HG02884 (cell line): ENCODE results near the gene KLRF1.

Source experiments
- ATAC-seq: cut with Tn5 transposase; IDR thresholded peaks from one replicate; pipeline ENCODE4 v1.9.1; 2021; ENCODE audit warnings: mild to moderate bottlenecking, moderate library complexity; ENCODE audit not compliant: unreplicated experiment

KLRF1 gene

GRCh38 chr12:9827209-9827888 lies at the start of gene KLRF1:
Gene KLRF1, plus strand, starts transcription at chr12:9827481. Its CDS starts 64 bp downstream, at chr12:9827545.
- no peak for ATAC-seq

GRCh38 chr12:9779209-9779608 lies 48.1 kb upstream of the KLRF1 start:
- ATAC-seq, result no peak

- ATAC-seq, result no peak
Measured at GRCh38 chr12:9781360-9781759, 45.9 kb upstream of the KLRF1 start.

- no peak for ATAC-seq
Measured at GRCh38 chr12:9782547-9783382, 44.5 kb upstream of the KLRF1 start.

- ATAC-seq, result no peak
Measured at GRCh38 chr12:9784326-9784725, 43.0 kb upstream of the KLRF1 start.

GRCh38 chr12:9784816-9785215 lies 42.5 kb upstream of the KLRF1 start:
- ATAC-seq, result no peak

- no peak for ATAC-seq
Measured at GRCh38 chr12:9786726-9787717, 40.3 kb upstream of the KLRF1 start.

- ATAC-seq, result no peak
Measured at GRCh38 chr12:9792185-9792900, 34.9 kb upstream of the KLRF1 start.

GRCh38 chr12:9792961-9793617 lies 34.2 kb upstream of the KLRF1 start:
- ATAC-seq, result no peak

GRCh38 chr12:9793779-9794395 lies 33.4 kb upstream of the KLRF1 start:
- ATAC-seq, result no peak

GRCh38 chr12:9794484-9795093 lies 32.7 kb upstream of the KLRF1 start:
- no peak for ATAC-seq

- ATAC-seq, result no peak
Measured at GRCh38 chr12:9795945-9796344, 31.3 kb upstream of the KLRF1 start.

- ATAC-seq, result no peak
Measured at GRCh38 chr12:9796346-9796745, 30.9 kb upstream of the KLRF1 start.

- no peak for ATAC-seq
Measured at GRCh38 chr12:9796971-9797370, 30.3 kb upstream of the KLRF1 start.

- peak; percentile 88 for ATAC-seq
Measured at GRCh38 chr12:9797722-9798619, 29.3 kb upstream of the KLRF1 start.

- no peak for ATAC-seq
Measured at GRCh38 chr12:9799961-9800360, 27.3 kb upstream of the KLRF1 start.

GRCh38 chr12:9805883-9806282 lies 21.4 kb upstream of the KLRF1 start:
- no peak for ATAC-seq

- ATAC-seq, result no peak
Measured at GRCh38 chr12:9806714-9807113, 20.6 kb upstream of the KLRF1 start.
